ENCODE measurements around the gene SMPD2. TPM values are rescaled to one million over a fixed set of nuclear protein-coding genes. Genes with fewer than 3 reads are reported as not detected.

SMPD2 gene
- total RNA-seq, 1 donor from 2014 or later, result 6.2 TPM

DNA sequence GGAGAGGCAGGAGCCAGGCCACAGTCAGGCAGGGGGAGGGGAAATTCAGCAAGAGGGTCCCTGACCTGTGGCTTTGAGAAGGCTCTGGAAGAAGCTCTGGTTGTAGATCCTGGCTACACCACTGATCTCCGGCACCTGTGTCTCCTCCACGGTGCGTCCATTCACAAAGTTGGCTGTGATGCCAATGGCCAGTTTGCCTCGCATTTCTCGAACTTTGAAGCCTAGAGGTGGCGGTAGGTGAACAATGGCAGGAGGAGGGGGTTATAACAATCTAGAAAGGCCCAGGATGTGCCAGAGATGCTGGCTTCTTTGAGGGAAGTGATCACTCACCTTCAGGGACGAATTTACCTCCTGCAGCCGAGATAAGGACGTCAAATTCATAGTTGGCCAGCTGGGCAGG is 11.7 kb downstream of the SMPD2 start:
- Histone ChIP-seq H3K27ac (ENCODE audit: low read depth, low read length) (no peak overlapping the region), H3K4me2 (ENCODE audit: low read length) (no peak overlapping the region), H3K79me2 (ENCODE audit: insufficient read depth, low read length) (peaks cover 23% of the 10 kb centered on the region), H3K36me3 (ENCODE audit: insufficient read depth, low read length) (peaks cover 3% of the 10 kb centered on the region), H3K9ac (ENCODE audit: low read length) (no peak overlapping the region), H2AFZ (ENCODE audit: low read depth, low read length) (no peak overlapping the region), H3K4me3 (ENCODE audit: insufficient read depth, low read depth, low read length) (no peak overlapping the region), H3K27me3 (ENCODE audit: insufficient read depth, low read length) (no peaks in the 10 kb centered on the region), H3K9me3 (ENCODE audit: insufficient read depth, low read depth, low read length) (no peaks in the 10 kb centered on the region), H3K4me1 (ENCODE audit: insufficient read depth, low read length) (peaks cover 16% of the 10 kb centered on the region), H4K20me1 (ENCODE audit: insufficient read depth, low read length) (peaks cover 38% of the 10 kb centered on the region)
- no peak overlapping the region for H3K4me3 Mint-ChIP-seq (ENCODE audit: unreplicated experiment)
- no peak for FAIRE-seq
- no peak overlapping the region for H3K27ac Mint-ChIP-seq (ENCODE audit: unreplicated experiment)
- peaks cover 13% of the 10 kb centered on the region for H3K36me3 Mint-ChIP-seq (ENCODE audit: low read depth, unreplicated experiment)
- TF ChIP-seq, protein P1, sequence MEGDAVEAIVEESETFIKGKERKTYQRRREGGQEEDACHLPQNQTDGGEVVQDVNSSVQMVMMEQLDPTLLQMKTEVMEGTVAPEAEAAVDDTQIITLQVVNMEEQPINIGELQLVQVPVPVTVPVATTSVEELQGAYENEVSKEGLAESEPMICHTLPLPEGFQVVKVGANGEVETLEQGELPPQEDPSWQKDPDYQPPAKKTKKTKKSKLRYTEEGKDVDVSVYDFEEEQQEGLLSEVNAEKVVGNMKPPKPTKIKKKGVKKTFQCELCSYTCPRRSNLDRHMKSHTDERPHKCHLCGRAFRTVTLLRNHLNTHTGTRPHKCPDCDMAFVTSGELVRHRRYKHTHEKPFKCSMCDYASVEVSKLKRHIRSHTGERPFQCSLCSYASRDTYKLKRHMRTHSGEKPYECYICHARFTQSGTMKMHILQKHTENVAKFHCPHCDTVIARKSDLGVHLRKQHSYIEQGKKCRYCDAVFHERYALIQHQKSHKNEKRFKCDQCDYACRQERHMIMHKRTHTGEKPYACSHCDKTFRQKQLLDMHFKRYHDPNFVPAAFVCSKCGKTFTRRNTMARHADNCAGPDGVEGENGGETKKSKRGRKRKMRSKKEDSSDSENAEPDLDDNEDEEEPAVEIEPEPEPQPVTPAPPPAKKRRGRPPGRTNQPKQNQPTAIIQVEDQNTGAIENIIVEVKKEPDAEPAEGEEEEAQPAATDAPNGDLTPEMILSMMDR (IDR thresholded peaks at IDR 0.05; ENCODE audit: insufficient read depth, low read depth, low read length), result no peak
- no peaks in the 10 kb centered on the region for H3K9me3 Mint-ChIP-seq (ENCODE audit: unreplicated experiment)
- peaks cover 6% of the 10 kb centered on the region for H3K4me1 Mint-ChIP-seq (ENCODE audit: low read depth, unreplicated experiment)
- H3K27me3 Mint-ChIP-seq (ENCODE audit: low read depth, unreplicated experiment), result no peaks in the 10 kb centered on the region
- DNase-seq (ENCODE audit: low read depth), result no peak

DNA sequence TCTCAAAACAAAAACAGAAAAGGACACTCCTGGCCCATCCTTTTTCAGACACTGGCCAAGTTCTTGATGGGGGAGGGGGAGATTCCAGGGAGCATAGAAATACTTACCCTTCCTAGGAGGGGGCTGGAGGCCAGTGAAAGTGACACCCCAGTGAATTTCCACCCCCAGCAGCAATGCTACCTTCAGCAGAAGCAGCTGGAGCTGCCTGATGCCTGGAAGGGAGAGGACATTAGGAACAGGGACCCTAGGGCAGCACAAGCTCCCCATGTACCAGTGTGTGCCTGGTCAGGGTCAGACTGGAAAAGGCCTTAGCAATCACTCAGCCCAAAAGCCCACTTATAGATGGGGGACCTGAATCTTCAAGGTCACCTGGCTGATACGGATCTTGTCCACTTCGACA is 12.6 kb downstream of the SMPD2 start:
- Histone ChIP-seq H3K4me1 (ENCODE audit: insufficient read depth, low read length) (peaks cover 16% of the 10 kb centered on the region), H3K27me3 (ENCODE audit: insufficient read depth, low read length) (no peaks in the 10 kb centered on the region), H3K9me3 (ENCODE audit: insufficient read depth, low read depth, low read length) (no peaks in the 10 kb centered on the region), H3K36me3 (ENCODE audit: insufficient read depth, low read length) (peaks cover 3% of the 10 kb centered on the region), H4K20me1 (ENCODE audit: insufficient read depth, low read length) (peaks cover 38% of the 10 kb centered on the region), H3K79me2 (ENCODE audit: insufficient read depth, low read length) (peaks cover 23% of the 10 kb centered on the region), H3K9ac (ENCODE audit: low read length) (no peak overlapping the region), H3K4me3 (ENCODE audit: insufficient read depth, low read depth, low read length) (no peak overlapping the region), H2AFZ (ENCODE audit: low read depth, low read length) (no peak overlapping the region), H3K27ac (ENCODE audit: low read depth, low read length) (no peak overlapping the region), H3K4me2 (ENCODE audit: low read length) (no peak overlapping the region)
- Mint-ChIP-seq H3K9me3 (ENCODE audit: unreplicated experiment) (no peaks in the 10 kb centered on the region), H3K36me3 (ENCODE audit: low read depth, unreplicated experiment) (peaks cover 13% of the 10 kb centered on the region), H3K27me3 (ENCODE audit: low read depth, unreplicated experiment) (no peaks in the 10 kb centered on the region), H3K4me1 (ENCODE audit: low read depth, unreplicated experiment) (peaks cover 6% of the 10 kb centered on the region), H3K4me3 (ENCODE audit: unreplicated experiment) (no peak overlapping the region), H3K27ac (ENCODE audit: unreplicated experiment) (peak overlapping the region; percentile 26)
- FAIRE-seq (no peak), DNase-seq (ENCODE audit: low read depth) (no peak)
- TF ChIP-seq, protein P1 (IDR thresholded peaks at IDR 0.05; ENCODE audit: insufficient read depth, low read depth, low read length), result no peak
- no peak for TF ChIP-seq EZH2 (IDR thresholded peaks at IDR 0.05; ENCODE audit: insufficient read depth, low read length)

DNA sequence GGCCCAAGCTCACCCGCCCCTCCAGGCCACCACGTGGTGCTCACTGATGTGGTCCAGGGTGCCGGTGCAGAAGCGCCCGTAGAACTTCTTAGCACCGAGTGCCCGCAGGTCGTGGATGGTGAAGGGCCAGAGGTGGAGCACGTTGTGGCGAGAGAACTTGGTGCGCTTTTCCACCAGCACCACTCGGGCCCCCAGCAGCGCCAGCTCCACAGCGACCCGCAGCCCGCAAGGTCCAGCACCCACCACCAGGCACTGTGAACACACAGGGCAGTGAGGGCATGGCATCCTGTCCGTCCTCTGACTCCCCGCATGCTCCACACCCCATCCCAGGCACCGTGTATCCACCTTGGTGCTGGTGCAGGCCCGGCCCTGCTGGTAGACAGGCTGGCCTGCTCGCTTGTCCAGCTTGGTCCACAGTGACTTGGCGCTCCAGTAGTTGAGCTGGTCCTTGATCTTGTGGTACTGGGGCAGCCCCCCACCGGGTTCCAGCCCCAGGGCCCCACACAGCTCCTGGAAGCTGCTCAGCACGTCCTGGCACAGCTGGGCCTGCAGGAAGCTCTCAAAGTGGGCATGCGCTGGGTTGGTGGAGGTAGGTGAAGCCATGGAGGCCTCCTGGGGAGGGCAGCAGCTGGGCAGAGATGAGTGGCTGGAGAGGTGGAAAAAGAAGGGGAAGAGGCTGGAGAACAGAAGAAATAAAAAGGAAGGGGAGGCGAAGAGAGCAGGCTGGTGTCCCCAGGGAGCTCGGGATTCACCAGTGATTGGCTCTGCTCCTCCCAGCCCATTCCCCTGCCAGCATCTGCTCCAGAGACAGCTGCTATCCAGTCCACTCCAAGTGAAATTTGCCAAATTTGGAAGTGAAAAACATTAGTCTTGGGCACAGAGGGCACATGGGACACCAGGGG is 13.3 kb downstream of the SMPD2 start:
- peaks cover 6% of the 10 kb centered on the region for H3K4me1 Mint-ChIP-seq (ENCODE audit: low read depth, unreplicated experiment)

More for the DNA sequence above, 13.3 kb downstream of the SMPD2 start:
- no peak for FAIRE-seq
- Histone ChIP-seq H3K36me3 (ENCODE audit: insufficient read depth, low read length) (peaks cover 3% of the 10 kb centered on the region), H4K20me1 (ENCODE audit: insufficient read depth, low read length) (peaks cover 34% of the 10 kb centered on the region), H3K27me3 (ENCODE audit: insufficient read depth, low read length) (no peaks in the 10 kb centered on the region), H2AFZ (ENCODE audit: low read depth, low read length) (peak overlapping the region; percentile 73), H3K4me3 (ENCODE audit: insufficient read depth, low read depth, low read length) (peak overlapping the region; percentile 93), H3K27ac (ENCODE audit: low read depth, low read length) (no peak overlapping the region), H3K4me2 (ENCODE audit: low read length) (peak overlapping the region; percentile 95), H3K9ac (ENCODE audit: low read length) (peak overlapping the region; percentile 88), H3K79me2 (ENCODE audit: insufficient read depth, low read length) (peaks cover 23% of the 10 kb centered on the region), H3K9me3 (ENCODE audit: insufficient read depth, low read depth, low read length) (no peaks in the 10 kb centered on the region), H3K4me1 (ENCODE audit: insufficient read depth, low read length) (peaks cover 16% of the 10 kb centered on the region)
- no peak for DNase-seq (ENCODE audit: low read depth)
- Mint-ChIP-seq H3K27ac (ENCODE audit: unreplicated experiment) (no peak overlapping the region), H3K9me3 (ENCODE audit: unreplicated experiment) (no peaks in the 10 kb centered on the region), H3K27me3 (ENCODE audit: low read depth, unreplicated experiment) (no peaks in the 10 kb centered on the region), H3K36me3 (ENCODE audit: low read depth, unreplicated experiment) (peaks cover 13% of the 10 kb centered on the region), H3K4me3 (ENCODE audit: unreplicated experiment) (peak overlapping the region; percentile 74)
- TF ChIP-seq, protein P1 (IDR thresholded peaks at IDR 0.05; ENCODE audit: insufficient read depth, low read depth, low read length), result no peak
- no peak for TF ChIP-seq EZH2 (IDR thresholded peaks at IDR 0.05; ENCODE audit: insufficient read depth, low read length)
